ENCODE data around the gene NAT14.

- TF ChIP-seq EP300 (IDR thresholded peaks at IDR 0.05; ENCODE audit: borderline replicate concordance), result no peak
- TF ChIP-seq RAD21 (IDR thresholded peaks at IDR 0.05; ENCODE audit: low read depth), result no peak
- no peak for TF ChIP-seq EGR1 (IDR thresholded peaks at IDR 0.05)
- no peak for TF ChIP-seq REST (IDR thresholded peaks at IDR 0.05; ENCODE audit: low read depth)
- TF ChIP-seq MAX (IDR thresholded peaks at IDR 0.05), result no peak
- no peak for TF ChIP-seq CREB1 (IDR thresholded peaks at IDR 0.05; ENCODE audit: low read depth)
- TF ChIP-seq TEAD4 (IDR thresholded peaks at IDR 0.05), result no peak
- no peak for TF ChIP-seq YY1 (IDR thresholded peaks at IDR 0.05; ENCODE audit: low read depth)
- TF ChIP-seq FOXM1 (IDR thresholded peaks at IDR 0.05; ENCODE audit: borderline replicate concordance, low read depth), result no peak
- no peak for TF ChIP-seq CEBPB (IDR thresholded peaks at IDR 0.05)
- TF ChIP-seq TCF12 (IDR thresholded peaks at IDR 0.05; ENCODE audit: low read depth), result no peak
Measured at GRCh38 chr19:55502197-55502952, 17.4 kb downstream of the NAT14 start.

Data from Ishikawa (cell line).